K562 (cell line): ENCODE data around the gene GALP. TPM values are rescaled to one million over a fixed set of nuclear protein-coding genes. Genes with fewer than 3 reads are reported as not detected.

ENCODE experiments used
- ATAC-seq: fragments of 200-7000 bp; cut with Tn5 transposase; 3 replicates; pipeline ENCODE4 v1.9.1; 2020; ENCODE audit warnings: moderate library complexity
- BruUV-seq: library from RNA; stranded (reverse); fragments of 400-500 nt; replicated peaks from 2 replicates; lab custom pipeline; 2021; lab: Mats Ljungman, UMichigan
- CTCF ChIA-PET: fragments of 300-600 bp; formaldehyde crosslinking; extraction: SDS; loops from one replicate; lab custom pipeline; 2021; ENCODE audit warnings: low intra/inter-chr PET ratio; lab: Yijun Ruan, JAX
- POLR2A ChIA-PET: fragments of 300-600, 350-650 bp; sonication (Branson Sonifier 250); formaldehyde crosslinking; extraction: SDS; loops from one replicate; lab custom pipeline; 2021; ENCODE audit warnings: antibody characterized with exemption, inconsistent platforms; lab: Yijun Ruan, JAX
- DNase-seq, 4 experiments: peaks; one replicate each; pipeline versions ENCODE4 v3.0.0 to v3.0.0-alpha.2; 2011 to 2018; ENCODE audit warnings: low spot score in 3 of 4, mixed read lengths in 3 of 4; ENCODE audit errors: extremely low read depth in 1 of 4
- FAIRE-seq: peaks from 2 replicates; lab custom pipeline; 2011; peaks lifted over from hg19 to GRCh38; lab: Jason Lieb, UNC
- H2AFZ ChIP-seq: 2 replicates; pipeline ENCODE4 v1.6.0; 2011; ENCODE audit warnings: low read depth, low read length, control low read depth, inconsistent platforms
- H3K27ac ChIP-seq: fragments of 200-600 bp; 3 replicates; pipeline ENCODE4 v1.8.0; 2011; ENCODE audit warnings: low read depth, mild to moderate bottlenecking, control low read depth, inconsistent platforms, low read length, moderate library complexity, mixed read lengths; ENCODE audit errors: extremely low read depth
- H3K27me3 ChIP-seq, 2 experiments: fragments of 300-600 bp in 1 of 2; 2 replicates in 1 of 2; 3 replicates in 1 of 2; pipeline versions ENCODE4 v1.6.0 to v1.8.0; 2011; ENCODE audit warnings: inconsistent platforms in 2 of 2, low read length in 2 of 2, mild to moderate bottlenecking in 1 of 2, mixed read lengths in 1 of 2, moderate library complexity in 1 of 2; ENCODE audit not compliant: control insufficient read depth in 2 of 2, insufficient read depth in 2 of 2
- H3K36me3 ChIP-seq: fragments of 300-600 bp; 3 replicates; pipeline ENCODE4 v1.8.0; 2011; ENCODE audit warnings: mild to moderate bottlenecking, low read length, inconsistent platforms; ENCODE audit not compliant: control insufficient read depth, insufficient read depth
- H3K4me1 ChIP-seq, 2 experiments: fragments of 200-600 bp in 1 of 2; replicated peaks in 1 of 2; 2 replicates in 1 of 2; 3 replicates in 1 of 2; pipeline versions ENCODE4 v1.5.1 to v1.8.0; 2011; ENCODE audit warnings: inconsistent platforms in 2 of 2, low read length in 2 of 2, mild to moderate bottlenecking in 1 of 2, mixed read lengths in 1 of 2, moderate library complexity in 1 of 2; ENCODE audit not compliant: control insufficient read depth in 2 of 2, insufficient read depth in 2 of 2
- H3K4me2 ChIP-seq: 2 replicates; pipeline ENCODE4 v1.6.1; 2011; ENCODE audit warnings: low read length, control low read depth, inconsistent platforms, mixed read lengths; ENCODE audit not compliant: insufficient read depth
- H3K4me3 ChIP-seq: fragments of 200-600 bp; sonication (generic), shearing (Covaris generic); 2 replicates; pipeline ENCODE4 v1.5.1; 2016; ENCODE audit warnings: control low read depth, inconsistent platforms
- H3K79me2 ChIP-seq: fragments of 200-600 bp; 3 replicates; pipeline ENCODE4 v1.8.0; 2011; ENCODE audit warnings: low read length, inconsistent platforms; ENCODE audit not compliant: control insufficient read depth, insufficient read depth
- H3K9ac ChIP-seq, 2 experiments: 2 replicates each; pipeline versions ENCODE4 v1.6.0 to v1.6.1; 2011; ENCODE audit warnings: low read depth in 2 of 2, low read length in 2 of 2, control low read depth in 1 of 2, inconsistent platforms in 1 of 2, mild to moderate bottlenecking in 1 of 2, mixed read lengths in 1 of 2; ENCODE audit not compliant: insufficient read depth in 1 of 2
- H3K9me1 ChIP-seq: one replicate; pipeline ENCODE4 v1.6.0; 2011; ENCODE audit warnings: inconsistent platforms, mild to moderate bottlenecking, low read length, moderate library complexity; ENCODE audit not compliant: control insufficient read depth, insufficient read depth
- H3K9me3 ChIP-seq: replicated peaks from 2 replicates; pipeline ENCODE4 v1.5.1; 2011; ENCODE audit warnings: low read depth, low read length, inconsistent platforms; ENCODE audit not compliant: control insufficient read depth, insufficient read depth
- H4K20me1 ChIP-seq: replicated peaks from 2 replicates; pipeline ENCODE4 v1.6.1; 2011; ENCODE audit warnings: low read length, inconsistent platforms, mixed read lengths; ENCODE audit not compliant: control insufficient read depth, insufficient read depth
- EHMT2 ChIP-seq: fragments of 450-650 bp; IDR thresholded peaks from 2 replicates; pipeline ENCODE4 v1.6.1; 2018; ENCODE audit warnings: antibody characterized with exemption
- KDM5B ChIP-seq: fragments of 200-600 bp; sonication (generic); IDR thresholded peaks from 2 replicates; pipeline ENCODE4 v1.6.1; 2012; ENCODE audit warnings: low read depth, mild to moderate bottlenecking, moderate library complexity, low read length, control low read depth, inconsistent platforms; ENCODE audit not compliant: insufficient replicate concordance
- MED1 ChIP-seq: sonication (generic); formaldehyde crosslinking; IDR thresholded peaks from 2 replicates; pipeline ENCODE4 v1.8.1; 2023; ENCODE audit warnings: missing genetic modification reagents, borderline replicate concordance
- MIER1 ChIP-seq: fragments of 450-650 bp; IDR thresholded peaks from 2 replicates; pipeline ENCODE4 v1.6.1; 2016; ENCODE audit warnings: antibody characterized with exemption, mild to moderate bottlenecking, low read depth
- REST ChIP-seq, 2 experiments: fragments of 450-650 bp; formaldehyde crosslinking in 1 of 2; IDR thresholded peaks; 2 replicates each; pipeline versions ENCODE4 v1.4.0 to v1.6.1; 2014 to 2020; ENCODE audit warnings: mild to moderate bottlenecking in 2 of 2, borderline replicate concordance in 1 of 2, low read depth in 1 of 2
- WGBS: fragments of 100-300 bp; shearing (Covaris generic); methylation state at CpG from one replicate; pipeline ENCODE4 v1.1.6; 2016; ENCODE audit warnings: low coverage, mixed read lengths; ENCODE audit not compliant: insufficient coverage; ENCODE audit errors: missing lambda C conversion rate; 5-methylcytosine and 5-hydroxymethylcytosine counted together
- in situ Hi-C: fragments of 300-500 bp; cut with MboI; formaldehyde crosslinking; loops from 4 replicates; pipeline ENCODE4 v1.15.0; 2018; ENCODE audit warnings: inconsistent platforms, mixed read lengths
- intact Hi-C: fragments of 100-400 bp; cut with micrococcal nuclease; formaldehyde crosslinking; loops from 2 replicates; pipeline ENCODE4 v1.14.2; 2022
- polyA plus RNA-seq, 8 experiments: library from polyadenylated mRNA; depleted of rRNA in 4 of 8; stranded (reverse) in 5 of 8; unstranded in 3 of 8; fragments of >200 nt; fragmentation: Nextera tagmentation in 2 of 8; fragmentation: Illumina TruSeq in 1 of 8; extraction: Ambion mirVana in 2 of 8; extraction: Trizol in 1 of 8; gene quantifications; 2 replicates each; pipeline versions ENCODE4 v1.2.1 to v1.2.3, GENCODE V29; 2011 to 2014; ENCODE audit warnings: inconsistent platforms in 1 of 8, missing spikeins in 1 of 8
- total RNA-seq, 7 experiments: library from RNA; depleted of rRNA in 6 of 7; stranded (reverse); fragments of >200 nt in 6 of 7; fragmentation: Illumina TruSeq in 2 of 7; extraction: Trizol in 2 of 7; gene quantifications; 2 replicates each; pipeline versions ENCODE4 v1.2.1 to v1.2.3, GENCODE V29; 2011 to 2021; ENCODE audit warnings: low replicate concordance in 1 of 7
- TF ChIP-seq, protein P1 (sequence below), 2 experiments: fragments of 450-650 bp; IDR thresholded peaks; 2 replicates each; pipeline ENCODE4 v1.6.1; 2018; ENCODE audit warnings: mild to moderate bottlenecking in 2 of 2, low read depth in 1 of 2; ENCODE audit not compliant: partially characterized antibody in 2 of 2

Gene GALP
- total and polyA plus RNA-seq, 9 of the 15 experiments (the other 6 are each of a cell fraction or from before 2014, with no cell fraction given), result not detected

DNA sequence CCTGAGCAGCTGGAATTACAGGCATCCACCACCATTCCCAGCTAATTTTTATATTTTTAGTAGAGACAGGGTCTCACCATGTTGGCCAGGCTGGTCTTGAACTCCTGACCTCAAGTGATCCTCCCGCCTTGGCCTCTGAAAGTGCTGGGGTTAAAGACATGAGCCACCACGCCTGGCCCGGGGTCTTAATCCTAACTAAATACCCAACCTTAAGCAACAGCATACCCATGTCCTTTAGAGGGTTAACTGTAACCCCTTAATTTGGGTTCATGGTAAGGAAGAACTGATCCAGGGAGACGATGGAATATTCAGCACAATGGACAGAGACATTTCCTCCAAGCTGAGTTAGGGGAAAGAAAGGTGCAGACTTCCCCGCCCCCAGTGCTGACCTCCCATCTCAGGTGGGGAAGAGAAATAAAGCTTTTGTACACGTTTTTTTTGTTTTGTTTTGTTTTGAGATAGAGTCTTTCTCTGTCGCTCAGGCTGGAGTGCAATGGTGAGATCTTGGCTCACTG, 8.7 kb upstream of the GALP start:
- no peak overlapping the region for H3K27ac ChIP-seq
- no peak overlapping the region for H3K4me3 ChIP-seq
- no peaks in the 10 kb centered on the region for H3K9me3 ChIP-seq
- no peaks in the 10 kb centered on the region for H3K9me1 ChIP-seq
- BruUV-seq, result no TSS peak
- H3K9ac ChIP-seq, result no peak overlapping the region
- intact Hi-C loops, result no loop called here
- H3K4me1 ChIP-seq, result peaks cover 4 to 5% of the 10 kb centered on the region in 2 experiments; a peak in 4 of 5 replicates
- POLR2A ChIA-PET, result interaction anchor here (0.6 kb wide), 1 partner anchor 223 kb away, joined by 3 read pairs; no protein-coding TSS in a partner anchor
- 7% methylated on average over 7 of the region's 7 CpGs for WGBS
- in situ Hi-C loops, result loop anchor here (5.0 kb wide), 1 partner anchor 90 kb away; no protein-coding TSS in a partner anchor
- CTCF ChIA-PET, result no interaction called here
- no peaks in the 10 kb centered on the region for H3K27me3 ChIP-seq
- peak in 3 of 4 experiments; percentile 43 to 53 (median 48) for DNase-seq
- TF ChIP-seq EHMT2, result peak; percentile 96
- no peak for TF ChIP-seq KDM5B
- TF ChIP-seq, protein P1, sequence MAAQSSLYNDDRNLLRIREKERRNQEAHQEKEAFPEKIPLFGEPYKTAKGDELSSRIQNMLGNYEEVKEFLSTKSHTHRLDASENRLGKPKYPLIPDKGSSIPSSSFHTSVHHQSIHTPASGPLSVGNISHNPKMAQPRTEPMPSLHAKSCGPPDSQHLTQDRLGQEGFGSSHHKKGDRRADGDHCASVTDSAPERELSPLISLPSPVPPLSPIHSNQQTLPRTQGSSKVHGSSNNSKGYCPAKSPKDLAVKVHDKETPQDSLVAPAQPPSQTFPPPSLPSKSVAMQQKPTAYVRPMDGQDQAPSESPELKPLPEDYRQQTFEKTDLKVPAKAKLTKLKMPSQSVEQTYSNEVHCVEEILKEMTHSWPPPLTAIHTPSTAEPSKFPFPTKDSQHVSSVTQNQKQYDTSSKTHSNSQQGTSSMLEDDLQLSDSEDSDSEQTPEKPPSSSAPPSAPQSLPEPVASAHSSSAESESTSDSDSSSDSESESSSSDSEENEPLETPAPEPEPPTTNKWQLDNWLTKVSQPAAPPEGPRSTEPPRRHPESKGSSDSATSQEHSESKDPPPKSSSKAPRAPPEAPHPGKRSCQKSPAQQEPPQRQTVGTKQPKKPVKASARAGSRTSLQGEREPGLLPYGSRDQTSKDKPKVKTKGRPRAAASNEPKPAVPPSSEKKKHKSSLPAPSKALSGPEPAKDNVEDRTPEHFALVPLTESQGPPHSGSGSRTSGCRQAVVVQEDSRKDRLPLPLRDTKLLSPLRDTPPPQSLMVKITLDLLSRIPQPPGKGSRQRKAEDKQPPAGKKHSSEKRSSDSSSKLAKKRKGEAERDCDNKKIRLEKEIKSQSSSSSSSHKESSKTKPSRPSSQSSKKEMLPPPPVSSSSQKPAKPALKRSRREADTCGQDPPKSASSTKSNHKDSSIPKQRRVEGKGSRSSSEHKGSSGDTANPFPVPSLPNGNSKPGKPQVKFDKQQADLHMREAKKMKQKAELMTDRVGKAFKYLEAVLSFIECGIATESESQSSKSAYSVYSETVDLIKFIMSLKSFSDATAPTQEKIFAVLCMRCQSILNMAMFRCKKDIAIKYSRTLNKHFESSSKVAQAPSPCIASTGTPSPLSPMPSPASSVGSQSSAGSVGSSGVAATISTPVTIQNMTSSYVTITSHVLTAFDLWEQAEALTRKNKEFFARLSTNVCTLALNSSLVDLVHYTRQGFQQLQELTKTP (IDR thresholded peaks at IDR 0.05; ENCODE audit: low read depth in 1 of 2, partially characterized antibody in 2 of 2), result peak in 1 of 2 experiments; percentile 73
- peak; percentile 97 for TF ChIP-seq REST (IDR thresholded peaks at IDR 0.05; ENCODE audit: borderline replicate concordance)
- peak; percentile 92 for TF ChIP-seq REST (CRISPR knock-in tag; IDR thresholded peaks at IDR 0.05; ENCODE audit: low read depth)
- no peak for TF ChIP-seq MED1 (CRISPR knock-in tag)
- peak; percentile 92 for TF ChIP-seq MIER1
- no peaks in the 10 kb centered on the region for H3K36me3 ChIP-seq
- H3K79me2 ChIP-seq, result no peaks in the 10 kb centered on the region
- peak; percentile 51 for FAIRE-seq
- H2AFZ ChIP-seq, result no peak overlapping the region
- H3K4me2 ChIP-seq, result no peak overlapping the region
- peak; percentile 42; the same call in 1 of the 3 replicates for ATAC-seq
- H4K20me1 ChIP-seq, result no peaks in the 10 kb centered on the region; the same call in 1 of the 2 replicates
